Measurements from ENCODE around the gene KCTD11.
A peak's percentile ranks its signal among the peaks of the same experiment; 100 is the strongest.

Gene KCTD11

GRCh38 chr17:7392696-7393612, 41.0 kb downstream of the KCTD11 start:
- in situ Hi-C loops (cut with HindIII; ENCODE audit: low sequenced_read_pairs), result no loop called here

GRCh38 chr17:7393613-7394451, 41.9 kb downstream of the KCTD11 start:
- DNase-seq (ENCODE audit: low read depth), result no peak
- in situ Hi-C loops (cut with HindIII; ENCODE audit: low sequenced_read_pairs), result no loop called here
- H3K4me3 ChIP-seq (ENCODE audit: low read depth, low read length), result peak overlapping the region; percentile 70
- TF ChIP-seq, protein P1, sequence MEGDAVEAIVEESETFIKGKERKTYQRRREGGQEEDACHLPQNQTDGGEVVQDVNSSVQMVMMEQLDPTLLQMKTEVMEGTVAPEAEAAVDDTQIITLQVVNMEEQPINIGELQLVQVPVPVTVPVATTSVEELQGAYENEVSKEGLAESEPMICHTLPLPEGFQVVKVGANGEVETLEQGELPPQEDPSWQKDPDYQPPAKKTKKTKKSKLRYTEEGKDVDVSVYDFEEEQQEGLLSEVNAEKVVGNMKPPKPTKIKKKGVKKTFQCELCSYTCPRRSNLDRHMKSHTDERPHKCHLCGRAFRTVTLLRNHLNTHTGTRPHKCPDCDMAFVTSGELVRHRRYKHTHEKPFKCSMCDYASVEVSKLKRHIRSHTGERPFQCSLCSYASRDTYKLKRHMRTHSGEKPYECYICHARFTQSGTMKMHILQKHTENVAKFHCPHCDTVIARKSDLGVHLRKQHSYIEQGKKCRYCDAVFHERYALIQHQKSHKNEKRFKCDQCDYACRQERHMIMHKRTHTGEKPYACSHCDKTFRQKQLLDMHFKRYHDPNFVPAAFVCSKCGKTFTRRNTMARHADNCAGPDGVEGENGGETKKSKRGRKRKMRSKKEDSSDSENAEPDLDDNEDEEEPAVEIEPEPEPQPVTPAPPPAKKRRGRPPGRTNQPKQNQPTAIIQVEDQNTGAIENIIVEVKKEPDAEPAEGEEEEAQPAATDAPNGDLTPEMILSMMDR (IDR thresholded peaks at IDR 0.05; ENCODE audit: low read depth, low read length, missing control alignments), result peak; percentile 30

More at GRCh38 chr17:7392696-7393612, 41.0 kb downstream of the KCTD11 start:
- DNase-seq (ENCODE audit: low read depth), result no peak
- H3K4me3 ChIP-seq (ENCODE audit: low read depth, low read length), result peak overlapping the region; percentile 70
- TF ChIP-seq, protein P1 (IDR thresholded peaks at IDR 0.05; ENCODE audit: low read depth, low read length, missing control alignments), result no peak

DNA sequence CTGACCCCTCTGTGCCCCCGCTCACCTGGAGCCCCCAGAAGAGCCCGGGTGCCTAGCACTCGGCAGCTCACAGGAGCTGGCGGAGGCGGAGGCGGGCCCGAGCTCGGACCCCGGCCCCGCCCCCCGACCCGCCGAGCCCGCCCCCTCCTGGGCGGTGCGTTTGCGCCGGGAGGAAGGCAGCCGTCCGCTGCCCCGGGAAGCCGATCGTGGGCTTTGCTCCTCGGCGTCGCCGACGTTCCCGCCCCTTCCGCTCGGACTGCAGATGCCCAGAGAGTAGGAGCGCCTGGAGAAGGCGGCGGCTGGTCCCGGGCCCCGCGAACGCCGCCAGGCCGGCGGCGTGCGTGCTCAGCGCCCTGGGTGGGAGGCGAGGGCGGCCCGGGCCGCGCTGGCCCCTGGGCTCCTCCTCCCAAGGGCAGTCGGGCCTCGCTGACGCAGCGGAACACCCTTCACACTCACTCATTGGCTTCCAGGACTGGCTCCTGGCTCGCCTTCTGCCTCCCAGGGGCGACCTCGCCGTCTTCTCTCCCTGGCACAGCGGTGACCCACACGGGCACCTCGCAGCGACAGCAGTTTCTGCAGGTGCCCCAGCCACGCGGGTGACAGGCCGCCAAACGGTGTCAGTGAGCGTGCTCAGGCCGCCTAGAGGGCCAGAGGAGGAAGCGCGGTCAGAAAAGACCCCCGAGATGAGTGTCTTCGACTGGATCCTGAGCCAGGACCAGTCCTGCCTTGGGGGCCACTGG, 42.7 kb downstream of the KCTD11 start, which contains the start of gene PLSCR3:
TSS of gene PLSCR3 (minus strand) at position 74 of the 740 bp plus-strand sequence. CDS start 415 bp downstream, outside the sequence.
- peak within 1 kb of the TSS; percentile 70 for H3K4me3 ChIP-seq (ENCODE audit: low read depth, low read length)
- DNase-seq (ENCODE audit: low read depth), result peak; percentile 48
- in situ Hi-C loops (cut with HindIII; ENCODE audit: low sequenced_read_pairs), result no loop called here
- TF ChIP-seq, protein P1 (IDR thresholded peaks at IDR 0.05; ENCODE audit: low read depth, low read length, missing control alignments), result peak; percentile 57

DNA sequence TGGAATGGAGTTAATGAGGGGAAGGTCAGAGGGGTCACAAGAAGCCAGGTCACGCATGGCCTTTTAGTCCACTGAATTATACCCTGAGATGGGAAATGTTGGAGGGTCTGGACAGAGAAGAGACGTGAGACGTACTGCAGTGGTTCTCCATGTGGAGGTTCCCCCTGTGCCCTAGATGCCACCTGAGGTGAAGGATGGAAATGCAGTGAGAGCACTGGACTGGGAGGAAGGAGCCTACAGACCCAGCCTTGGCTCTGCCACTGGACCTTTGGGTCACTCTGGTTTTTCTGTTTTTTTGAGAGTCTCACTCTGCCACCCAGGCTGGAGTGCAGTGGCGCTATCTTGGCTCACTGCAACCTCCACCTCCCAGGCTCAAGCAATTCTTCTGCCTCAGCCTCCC, 44.2 kb downstream of the KCTD11 start:
- DNase-seq (ENCODE audit: low read depth), result no peak
- TF ChIP-seq, protein P1 (IDR thresholded peaks at IDR 0.05; ENCODE audit: low read depth, low read length, missing control alignments), result no peak
- in situ Hi-C loops (cut with HindIII; ENCODE audit: low sequenced_read_pairs), result no loop called here
- H3K4me3 ChIP-seq (ENCODE audit: low read depth, low read length), result no peak overlapping the region

DNA sequence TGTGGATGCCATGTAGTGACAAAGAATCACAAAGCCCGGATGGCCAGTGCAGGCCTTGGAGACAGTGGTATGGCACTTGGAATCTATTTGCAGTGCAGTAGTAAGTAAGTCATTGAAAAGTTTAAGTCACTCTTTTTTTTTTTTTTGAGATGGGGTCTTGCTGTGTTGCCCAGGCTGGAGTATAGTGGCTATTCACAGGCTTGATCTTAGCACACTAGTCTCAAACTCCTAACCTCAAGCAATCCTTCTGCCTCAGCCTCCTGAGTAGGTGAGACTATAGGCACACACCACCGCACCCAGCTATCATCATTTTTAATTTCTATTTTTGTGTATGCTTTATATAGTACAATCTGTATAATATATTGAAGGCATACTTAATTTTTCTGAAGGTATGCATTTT, 46.6 kb downstream of the KCTD11 start:
- TF ChIP-seq, protein P1 (IDR thresholded peaks at IDR 0.05; ENCODE audit: low read depth, low read length, missing control alignments), result no peak
- DNase-seq (ENCODE audit: low read depth), result no peak
- in situ Hi-C loops (cut with HindIII; ENCODE audit: low sequenced_read_pairs), result no loop called here
- no peak overlapping the region for H3K4me3 ChIP-seq (ENCODE audit: low read depth, low read length)

Measured in astrocyte of the cerebellum (primary cell).